SK-N-SH treated with all-trans-retinoic acid at 6 μM for 48 hours (cell line): ENCODE measurements around the gene CEP57L1.

Experiments used
- ATAC-seq: fragments of 200-7000 bp; cut with Tn5 transposase; 3 replicates; pipeline ENCODE4 v1.9.1; 2020; ENCODE audit warnings: mild to moderate bottlenecking, moderate library complexity
- BACH2 ChIP-seq: fragments of 250-450 bp; sonication (Bioruptor Pico); IDR thresholded peaks from 2 replicates; pipeline ENCODE4 v1.9.0; 2021; ENCODE audit warnings: mild to moderate bottlenecking, borderline replicate concordance
- CREB5 ChIP-seq: fragments of 250-450 bp; sonication (Bioruptor Pico); IDR thresholded peaks from 2 replicates; pipeline ENCODE4 v1.5.1; 2020; ENCODE audit warnings: low read depth, mild to moderate bottlenecking, moderate library complexity
- CSDC2 ChIP-seq: fragments of 250-450 bp; sonication (Bioruptor Pico); IDR thresholded peaks from 2 replicates; pipeline ENCODE4 v1.5.0; 2020; ENCODE audit warnings: mild to moderate bottlenecking, moderate library complexity
- ESRRG ChIP-seq: fragments of 250-450 bp; sonication (Bioruptor Pico); IDR thresholded peaks from 2 replicates; pipeline ENCODE4 v1.6.1; 2021; ENCODE audit warnings: mild to moderate bottlenecking
- GLIS3 ChIP-seq: fragments of 250-450 bp; sonication (Bioruptor Pico); IDR thresholded peaks from 2 replicates; pipeline ENCODE4 v1.5.0; 2020; ENCODE audit warnings: mild to moderate bottlenecking, moderate library complexity
- ISL1 ChIP-seq: fragments of 250-450 bp; sonication (Bioruptor Pico); IDR thresholded peaks from 2 replicates; pipeline ENCODE4 v2.1.2; 2022; ENCODE audit warnings: mild to moderate bottlenecking, moderate library complexity
- OSR1 ChIP-seq: fragments of 250-450 bp; sonication (Bioruptor Pico); IDR thresholded peaks from 2 replicates; pipeline ENCODE4 v1.8.0; 2022; ENCODE audit warnings: moderate library complexity, mild to moderate bottlenecking, inconsistent platforms
- POU6F1 ChIP-seq: fragments of 250-450 bp; sonication (Bioruptor Pico); IDR thresholded peaks from 2 replicates; pipeline ENCODE4 v1.8.0; 2021; ENCODE audit warnings: low read depth, mild to moderate bottlenecking, moderate library complexity, borderline replicate concordance
- PPARA ChIP-seq: fragments of 250-450 bp; sonication (Bioruptor Pico); IDR thresholded peaks from 2 replicates; pipeline ENCODE4 v1.5.0; 2020; ENCODE audit warnings: mild to moderate bottlenecking, borderline replicate concordance
- RARB ChIP-seq: fragments of 250-450 bp; sonication (Bioruptor Pico); IDR thresholded peaks from 2 replicates; pipeline ENCODE4 v1.8.0; 2021; ENCODE audit warnings: mild to moderate bottlenecking, moderate library complexity
- SNAI2 ChIP-seq: fragments of 250-450 bp; sonication (Bioruptor Pico); IDR thresholded peaks from 2 replicates; pipeline ENCODE4 v1.5.0; 2020; ENCODE audit warnings: mild to moderate bottlenecking, moderate library complexity
- TCF4 ChIP-seq: fragments of 250-450 bp; sonication (Bioruptor Pico); IDR thresholded peaks from 2 replicates; pipeline ENCODE4 v1.8.0; 2021; ENCODE audit warnings: mild to moderate bottlenecking, moderate library complexity, borderline replicate concordance
- TOX ChIP-seq: fragments of 250-450 bp; sonication (Bioruptor Pico); IDR thresholded peaks from 2 replicates; pipeline ENCODE4 v1.8.0; 2021; ENCODE audit warnings: mild to moderate bottlenecking, moderate library complexity, borderline replicate concordance
- TSHZ2 ChIP-seq: fragments of 250-450 bp; sonication (Bioruptor Pico); IDR thresholded peaks from 2 replicates; pipeline ENCODE4 v1.5.0; 2020; ENCODE audit warnings: mild to moderate bottlenecking, moderate library complexity
- ZC3H10 ChIP-seq: fragments of 250-450 bp; sonication (Bioruptor Pico); IDR thresholded peaks from 2 replicates; pipeline ENCODE4 v1.5.1; 2021; ENCODE audit warnings: mild to moderate bottlenecking, moderate library complexity
- ZFP3 ChIP-seq: fragments of 250-450 bp; sonication (Bioruptor Pico); IDR thresholded peaks from 2 replicates; pipeline ENCODE4 v1.5.0; 2020; ENCODE audit warnings: mild to moderate bottlenecking, moderate library complexity
- ZFP30 ChIP-seq: fragments of 450-650 bp; formaldehyde crosslinking; IDR thresholded peaks from 2 replicates; pipeline ENCODE4 v1.5.0; 2022; ENCODE audit warnings: mild to moderate bottlenecking, moderate library complexity
- ZNF565 ChIP-seq: fragments of 450-650 bp; formaldehyde crosslinking; conservative IDR thresholded peaks from 2 replicates; pipeline ENCODE4 v1.5.0; 2020; ENCODE audit warnings: low read depth, mild to moderate bottlenecking, moderate library complexity
- ZNF70 ChIP-seq: fragments of 450-650 bp; formaldehyde crosslinking; IDR thresholded peaks from 2 replicates; pipeline ENCODE4 v1.5.0; 2020; ENCODE audit warnings: mild to moderate bottlenecking, moderate library complexity

The CEP57L1 gene

GRCh38 chr6:109081026-109081425 lies 14.3 kb upstream of the CEP57L1 start:
- TF ChIP-seq RARB (no peak), PPARA (CRISPR knock-in tag) (no peak), ISL1 (CRISPR knock-in tag) (no peak), ZC3H10 (CRISPR knock-in tag) (no peak), ESRRG (CRISPR knock-in tag) (no peak), ZNF565 (no peak), ZFP3 (no peak), CREB5 (CRISPR knock-in tag) (no peak), TOX (CRISPR knock-in tag) (no peak), TSHZ2 (CRISPR knock-in tag) (no peak), SNAI2 (CRISPR knock-in tag) (no peak), OSR1 (no peak), ZFP30 (CRISPR knock-in tag) (no peak), POU6F1 (CRISPR knock-in tag) (no peak)
- no peak for ATAC-seq

GRCh38 chr6:109081516-109082187 lies 13.7 kb upstream of the CEP57L1 start:
- TF ChIP-seq GLIS3 (CRISPR knock-in tag), result no peak
- no peak for TF ChIP-seq TSHZ2 (CRISPR knock-in tag)
- TF ChIP-seq ZNF70 (CRISPR knock-in tag), result no peak
- TF ChIP-seq SNAI2 (CRISPR knock-in tag), result no peak
- TF ChIP-seq ZFP3, result no peak
- no peak for TF ChIP-seq OSR1
- TF ChIP-seq BACH2, result no peak
- no peak for TF ChIP-seq CSDC2 (CRISPR knock-in tag)
- no peak for TF ChIP-seq PPARA (CRISPR knock-in tag)
- no peak for TF ChIP-seq TCF4 (CRISPR knock-in tag)
- no peak for TF ChIP-seq CREB5 (CRISPR knock-in tag)
- no peak for TF ChIP-seq POU6F1 (CRISPR knock-in tag)
- no peak for ATAC-seq
